ENCODE results near the gene WDR89.

DNA sequence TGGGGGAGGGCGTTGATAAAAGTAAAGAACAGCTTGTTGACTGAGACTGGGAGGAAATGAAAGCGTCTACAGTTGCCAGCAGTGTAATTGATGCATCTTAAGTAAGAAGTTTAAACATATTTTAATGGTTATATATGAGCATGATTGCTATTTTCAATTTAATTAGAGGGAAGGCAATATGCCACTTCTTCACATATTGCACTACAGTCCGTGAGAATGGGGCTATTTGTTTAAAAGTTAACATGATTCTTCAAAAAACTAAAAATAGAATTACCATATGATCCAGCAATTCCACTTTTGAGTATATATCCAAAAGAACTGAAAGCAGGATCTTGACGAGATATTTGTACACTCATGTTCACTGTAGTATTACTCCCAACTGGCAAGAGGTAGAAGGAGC lies 60.2 kb downstream of the WDR89 start:
- TF ChIP-seq, protein P1, sequence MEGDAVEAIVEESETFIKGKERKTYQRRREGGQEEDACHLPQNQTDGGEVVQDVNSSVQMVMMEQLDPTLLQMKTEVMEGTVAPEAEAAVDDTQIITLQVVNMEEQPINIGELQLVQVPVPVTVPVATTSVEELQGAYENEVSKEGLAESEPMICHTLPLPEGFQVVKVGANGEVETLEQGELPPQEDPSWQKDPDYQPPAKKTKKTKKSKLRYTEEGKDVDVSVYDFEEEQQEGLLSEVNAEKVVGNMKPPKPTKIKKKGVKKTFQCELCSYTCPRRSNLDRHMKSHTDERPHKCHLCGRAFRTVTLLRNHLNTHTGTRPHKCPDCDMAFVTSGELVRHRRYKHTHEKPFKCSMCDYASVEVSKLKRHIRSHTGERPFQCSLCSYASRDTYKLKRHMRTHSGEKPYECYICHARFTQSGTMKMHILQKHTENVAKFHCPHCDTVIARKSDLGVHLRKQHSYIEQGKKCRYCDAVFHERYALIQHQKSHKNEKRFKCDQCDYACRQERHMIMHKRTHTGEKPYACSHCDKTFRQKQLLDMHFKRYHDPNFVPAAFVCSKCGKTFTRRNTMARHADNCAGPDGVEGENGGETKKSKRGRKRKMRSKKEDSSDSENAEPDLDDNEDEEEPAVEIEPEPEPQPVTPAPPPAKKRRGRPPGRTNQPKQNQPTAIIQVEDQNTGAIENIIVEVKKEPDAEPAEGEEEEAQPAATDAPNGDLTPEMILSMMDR (conservative IDR thresholded peaks at IDR 0.05) = no peak
- no peak for TF ChIP-seq EZH2 (IDR thresholded peaks at IDR 0.05; ENCODE audit: low read depth)

Measured in PC-9 (cell line).